Calu3 (cell line): ENCODE results near the gene NOD2. TPM values are rescaled to one million over a fixed set of nuclear protein-coding genes. Genes with fewer than 3 reads are reported as not detected.
A peak's percentile ranks its signal among the peaks of the same experiment; 100 is the strongest.

Experiments
- BruUV-seq: library from RNA; stranded (reverse); fragments of 400-500 nt; replicated peaks from 2 replicates; lab custom pipeline; 2021; lab: Mats Ljungman, UMichigan
- CTCF ChIA-PET: fragments of 300-600 bp; sonication (Branson Sonifier 250); formaldehyde crosslinking; loops from one replicate; lab custom pipeline; 2022; ENCODE audit warnings: antibody characterized with exemption; lab: Charles Lee
- DNase-seq: peaks from one replicate; pipeline ENCODE4 v3.0.0; 2022
- H3K27ac Mint-ChIP-seq: one replicate; pipeline ENCODE4 v1.8.0; 2022; ENCODE audit warnings: mixed read lengths; ENCODE audit not compliant: unreplicated experiment
- H3K27me3 Mint-ChIP-seq: one replicate; pipeline ENCODE4 v1.8.0; 2022; ENCODE audit warnings: mixed read lengths; ENCODE audit not compliant: unreplicated experiment
- H3K36me3 Mint-ChIP-seq: one replicate; pipeline ENCODE4 v1.8.0; 2022; ENCODE audit warnings: mild to moderate bottlenecking, moderate library complexity, mixed read lengths; ENCODE audit not compliant: insufficient read depth, unreplicated experiment
- H3K4me1 Mint-ChIP-seq: one replicate; pipeline ENCODE4 v1.8.0; 2022; ENCODE audit warnings: mild to moderate bottlenecking, low read depth, mixed read lengths; ENCODE audit not compliant: unreplicated experiment
- H3K4me3 Mint-ChIP-seq: one replicate; pipeline ENCODE4 v1.8.0; 2022; ENCODE audit warnings: mild to moderate bottlenecking, low read depth, moderate library complexity, mixed read lengths; ENCODE audit not compliant: unreplicated experiment
- H3K9me3 Mint-ChIP-seq: one replicate; pipeline ENCODE4 v1.8.0; 2022; ENCODE audit warnings: low read depth, mixed read lengths; ENCODE audit not compliant: unreplicated experiment
- CTCF ChIP-seq: fragments of 200-600 bp; IDR thresholded peaks from one replicate; pipeline ENCODE4 v1.8.0; 2022; ENCODE audit warnings: antibody characterized with exemption; ENCODE audit not compliant: unreplicated experiment
- intact Hi-C: fragments of 100-400 bp; cut with micrococcal nuclease; formaldehyde crosslinking; loops from one replicate; pipeline ENCODE4 v1.10.0; 2022; ENCODE audit not compliant: unreplicated experiment
- total RNA-seq: library from RNA; stranded (reverse); gene quantifications from 2 replicates; pipeline ENCODE4 v1.2.3, GENCODE V29; 2022

Gene NOD2
- total RNA-seq, 1 experiment from 2014 or later, result 0.87 TPM

GRCh38 chr16:50671644-50672260, 21.7 kb upstream of the NOD2 start:
- no TSS peak for BruUV-seq
- intact Hi-C loops, result loop anchor here (1.0 kb wide), 2 partner anchors 76 to 135 kb away; no protein-coding TSS in a partner anchor
- peaks cover 13% of the 10 kb centered on the region for H3K9me3 Mint-ChIP-seq
- peaks cover 38% of the 10 kb centered on the region for H3K4me1 Mint-ChIP-seq
- peak; percentile 59 for DNase-seq
- H3K36me3 Mint-ChIP-seq, result peaks cover 4% of the 10 kb centered on the region
- peaks cover 5% of the 10 kb centered on the region for H3K27me3 Mint-ChIP-seq
- peak; percentile 71 for TF ChIP-seq CTCF
- H3K27ac Mint-ChIP-seq, result no peak overlapping the region
- no peak overlapping the region for H3K4me3 Mint-ChIP-seq
- CTCF ChIA-PET, result interaction anchor here (2.4 kb wide), 1 partner anchor 135 kb away, joined by 23 read pairs; no protein-coding TSS in a partner anchor

DNA sequence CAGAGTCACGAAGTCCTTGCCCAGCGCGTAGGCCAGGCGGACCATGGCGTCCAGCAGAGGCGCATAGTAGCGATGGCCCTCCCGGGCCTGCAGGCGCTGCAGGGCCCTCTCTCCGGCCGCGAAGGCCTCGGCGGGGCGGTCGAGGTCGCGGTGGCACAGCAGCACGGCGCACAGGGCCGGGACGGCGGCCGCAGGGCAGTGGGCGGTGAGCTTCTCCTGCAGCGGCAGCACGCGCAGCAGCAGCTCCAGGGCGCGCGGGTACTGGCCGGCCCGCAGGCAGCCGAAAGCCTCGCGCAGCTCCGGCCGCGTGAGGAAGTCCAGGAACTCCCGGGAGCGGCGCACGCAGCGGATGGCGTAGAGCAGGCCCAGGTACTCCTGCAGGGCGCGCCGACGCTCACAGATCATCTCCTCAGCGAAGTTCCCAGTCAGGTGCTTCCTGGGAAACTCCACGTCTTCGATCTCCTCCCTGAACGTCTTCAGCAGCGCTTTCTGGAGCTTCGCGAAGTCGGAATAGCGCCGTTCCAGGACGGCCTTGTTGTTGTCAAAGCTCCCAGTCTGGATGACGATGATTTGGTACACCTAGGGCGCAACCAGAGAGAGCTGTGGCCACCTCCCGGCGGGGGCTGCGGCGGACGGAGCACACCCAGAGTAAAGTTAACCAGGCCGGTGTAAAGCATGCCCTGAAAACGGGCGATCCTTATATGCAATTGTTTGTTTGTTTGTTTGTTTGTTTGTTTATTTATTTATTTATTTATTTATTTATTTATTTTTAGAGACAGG, 19.7 kb upstream of the NOD2 start:
- CTCF ChIA-PET, result no interaction called here
- Mint-ChIP-seq H3K27ac (no peak overlapping the region), H3K36me3 (peaks cover 4% of the 10 kb centered on the region), H3K4me3 (no peak overlapping the region), H3K27me3 (peaks cover 12% of the 10 kb centered on the region), H3K9me3 (peaks cover 13% of the 10 kb centered on the region), H3K4me1 (peaks cover 22% of the 10 kb centered on the region)
- no peak for DNase-seq
- intact Hi-C loops, result no loop called here
- no TSS peak for BruUV-seq
- TF ChIP-seq CTCF, result no peak

- Mint-ChIP-seq H3K27ac (no peak overlapping the region), H3K4me1 (peaks cover 15% of the 10 kb centered on the region), H3K27me3 (peaks cover 12% of the 10 kb centered on the region), H3K4me3 (no peak overlapping the region), H3K36me3 (peaks cover 4% of the 10 kb centered on the region), H3K9me3 (peaks cover 13% of the 10 kb centered on the region)
- no TSS peak for BruUV-seq
- no peak for TF ChIP-seq CTCF
- intact Hi-C loops, result no loop called here
- CTCF ChIA-PET, result interaction anchor here (1.4 to 1.9 kb wide), 3 partner anchors 9 to 132 kb away, joined by 3 to 16 read pairs (median 10); no protein-coding TSS in a partner anchor
- DNase-seq, result no peak
Observed at GRCh38 chr16:50674831-50675230, 18.6 kb upstream of the NOD2 start.

- H3K4me3 Mint-ChIP-seq, result no peak overlapping the region
- H3K27ac Mint-ChIP-seq, result no peak overlapping the region
- H3K9me3 Mint-ChIP-seq, result peaks cover 13% of the 10 kb centered on the region
- DNase-seq, result peak; percentile 31
- H3K27me3 Mint-ChIP-seq, result peaks cover 12% of the 10 kb centered on the region
- no peak for TF ChIP-seq CTCF
- H3K4me1 Mint-ChIP-seq, result peaks cover 15% of the 10 kb centered on the region
- intact Hi-C loops, result no loop called here
- BruUV-seq, result no TSS peak
- CTCF ChIA-PET, result interaction anchor here (0.6 to 1.9 kb wide), 5 partner anchors 9 to 397 kb away, joined by 3 to 16 read pairs (median 4); no protein-coding TSS in a partner anchor
- H3K36me3 Mint-ChIP-seq, result peaks cover 4% of the 10 kb centered on the region
Observed at GRCh38 chr16:50675686-50676610, 17.5 kb upstream of the NOD2 start.
